Activated CD8-positive, alpha-beta memory T cell treated with anti-CD3 and anti-CD28 coated beads for 1 hour (primary cell): Measurements from ENCODE around the gene MLLT6.

ENCODE experiments used
- DNase-seq, 2 donors: peaks; one replicate each; pipeline ENCODE4 v3.0.0-alpha.2; 2020; ENCODE audit warnings: low read depth in 1 of 2; ENCODE audit errors: extremely low read depth in 1 of 2

The MLLT6 gene

GRCh38 chr17:38706505-38707216, 1.6 kb downstream of the MLLT6 start:
- no peak for DNase-seq

- DNase-seq: no peak
Measured at GRCh38 chr17:38707678-38708351, 2.7 kb downstream of the MLLT6 start.

GRCh38 chr17:38709104-38709820, 4.2 kb downstream of the MLLT6 start:
- DNase-seq: no peak

GRCh38 chr17:38709864-38710603, 5.0 kb downstream of the MLLT6 start:
- no peak for DNase-seq

- no peak for DNase-seq
Measured at GRCh38 chr17:38710604-38710962, 5.5 kb downstream of the MLLT6 start.

- DNase-seq: no peak
Measured at GRCh38 chr17:38710985-38711384, 5.9 kb downstream of the MLLT6 start.

- no peak for DNase-seq
Measured at GRCh38 chr17:38711792-38712571, 6.9 kb downstream of the MLLT6 start.

GRCh38 chr17:38712593-38712992, 7.5 kb downstream of the MLLT6 start:
- no peak for DNase-seq

GRCh38 chr17:38713456-38714075, 8.5 kb downstream of the MLLT6 start:
- DNase-seq: no peak

GRCh38 chr17:38715216-38715943, 10.3 kb downstream of the MLLT6 start:
- no peak for DNase-seq

GRCh38 chr17:38716368-38717005, 11.4 kb downstream of the MLLT6 start:
- no peak for DNase-seq

- DNase-seq: no peak
Measured at GRCh38 chr17:38717139-38717745, 12.2 kb downstream of the MLLT6 start.

GRCh38 chr17:38719289-38719942, 14.3 kb downstream of the MLLT6 start:
- DNase-seq: no peak

GRCh38 chr17:38719943-38720641, 15.0 kb downstream of the MLLT6 start:
- no peak for DNase-seq

- DNase-seq: no peak
Measured at GRCh38 chr17:38720941-38721340, 15.9 kb downstream of the MLLT6 start.

GRCh38 chr17:38721802-38722201, 16.7 kb downstream of the MLLT6 start:
- no peak for DNase-seq

GRCh38 chr17:38724337-38724988, 19.4 kb downstream of the MLLT6 start:
- no peak for DNase-seq
